SH-SY5Y (cell line): ENCODE data around the gene COL1A1.

Experiments
- GATA2 ChIP-seq: IDR thresholded peaks from 2 replicates; pipeline ENCODE4 v1.6.1; 2011; ENCODE audit warnings: mild to moderate bottlenecking, low read depth, low read length
- GATA3 ChIP-seq: IDR thresholded peaks from 2 replicates; pipeline ENCODE4 v1.6.1; 2011; ENCODE audit warnings: low read depth, mild to moderate bottlenecking, low read length, moderate library complexity

DNA sequence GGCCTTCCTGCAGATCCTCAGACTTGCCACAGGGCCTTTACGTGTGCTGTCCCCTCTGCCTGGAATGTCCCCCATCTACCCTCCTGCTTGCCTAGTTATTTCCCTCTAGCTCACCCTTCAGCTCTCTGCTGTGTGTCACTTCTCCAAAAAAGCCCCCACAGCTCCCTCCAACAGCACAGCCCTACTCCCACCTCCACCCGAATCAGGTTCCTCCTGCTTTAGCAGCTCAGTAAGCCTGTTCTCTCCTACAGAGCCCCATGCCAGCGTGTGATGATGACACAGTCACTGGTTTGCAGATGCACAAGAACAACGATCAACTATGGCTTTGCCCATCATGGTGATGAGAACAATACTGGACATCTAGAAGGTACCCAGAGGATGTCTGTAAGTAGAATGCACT is 64.4 kb downstream of the COL1A1 start:
- TF ChIP-seq GATA3 (no peak), GATA2 (no peak)
